ENCODE data around the gene CNOT6L.

CNOT6L gene

GRCh38 chr4:77815636-77816035, 3.5 kb downstream of the CNOT6L start:
- TF ChIP-seq, protein P1, sequence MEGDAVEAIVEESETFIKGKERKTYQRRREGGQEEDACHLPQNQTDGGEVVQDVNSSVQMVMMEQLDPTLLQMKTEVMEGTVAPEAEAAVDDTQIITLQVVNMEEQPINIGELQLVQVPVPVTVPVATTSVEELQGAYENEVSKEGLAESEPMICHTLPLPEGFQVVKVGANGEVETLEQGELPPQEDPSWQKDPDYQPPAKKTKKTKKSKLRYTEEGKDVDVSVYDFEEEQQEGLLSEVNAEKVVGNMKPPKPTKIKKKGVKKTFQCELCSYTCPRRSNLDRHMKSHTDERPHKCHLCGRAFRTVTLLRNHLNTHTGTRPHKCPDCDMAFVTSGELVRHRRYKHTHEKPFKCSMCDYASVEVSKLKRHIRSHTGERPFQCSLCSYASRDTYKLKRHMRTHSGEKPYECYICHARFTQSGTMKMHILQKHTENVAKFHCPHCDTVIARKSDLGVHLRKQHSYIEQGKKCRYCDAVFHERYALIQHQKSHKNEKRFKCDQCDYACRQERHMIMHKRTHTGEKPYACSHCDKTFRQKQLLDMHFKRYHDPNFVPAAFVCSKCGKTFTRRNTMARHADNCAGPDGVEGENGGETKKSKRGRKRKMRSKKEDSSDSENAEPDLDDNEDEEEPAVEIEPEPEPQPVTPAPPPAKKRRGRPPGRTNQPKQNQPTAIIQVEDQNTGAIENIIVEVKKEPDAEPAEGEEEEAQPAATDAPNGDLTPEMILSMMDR (conservative IDR thresholded peaks at IDR 0.05; ENCODE audit: control insufficient read depth, insufficient read depth, low read depth, low read length) = no peak
- no peak for DNase-seq (ENCODE audit: low read depth)

DNA sequence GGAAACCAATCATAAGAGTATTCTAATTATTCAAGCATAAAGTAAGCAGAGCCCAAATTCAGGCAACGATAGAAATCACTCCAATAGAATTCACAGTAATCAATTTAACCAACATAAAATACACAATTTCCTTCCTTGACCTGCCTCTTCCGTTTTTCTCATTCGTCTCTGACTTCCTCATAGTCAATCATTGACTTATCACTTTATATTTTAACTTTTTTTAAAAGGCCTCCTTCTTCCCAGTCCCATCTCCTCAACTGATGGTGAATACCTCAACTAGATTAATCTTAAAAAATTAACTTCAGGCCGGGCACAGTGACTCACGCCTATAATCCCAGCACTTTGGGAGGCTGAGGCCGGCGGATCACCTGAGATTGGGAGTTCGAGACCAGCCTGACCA, 13.3 kb downstream of the CNOT6L start:
- DNase-seq (ENCODE audit: low read depth) = no peak
- TF ChIP-seq, protein P1 (conservative IDR thresholded peaks at IDR 0.05; ENCODE audit: control insufficient read depth, insufficient read depth, low read depth, low read length) = no peak
- no peak overlapping the region for H3K4me3 ChIP-seq (ENCODE audit: control insufficient read depth, low read depth, low read length)

More at GRCh38 chr4:77815636-77816035, 3.5 kb downstream of the CNOT6L start:
- H3K4me3 ChIP-seq (ENCODE audit: control insufficient read depth, low read depth, low read length) = no peak overlapping the region

GRCh38 chr4:77804471-77804870, 14.7 kb downstream of the CNOT6L start:
- TF ChIP-seq, protein P1 (conservative IDR thresholded peaks at IDR 0.05; ENCODE audit: control insufficient read depth, insufficient read depth, low read depth, low read length) = no peak
- peak; percentile 20 for DNase-seq (ENCODE audit: low read depth)
- no peak overlapping the region for H3K4me3 ChIP-seq (ENCODE audit: control insufficient read depth, low read depth, low read length)

DNA sequence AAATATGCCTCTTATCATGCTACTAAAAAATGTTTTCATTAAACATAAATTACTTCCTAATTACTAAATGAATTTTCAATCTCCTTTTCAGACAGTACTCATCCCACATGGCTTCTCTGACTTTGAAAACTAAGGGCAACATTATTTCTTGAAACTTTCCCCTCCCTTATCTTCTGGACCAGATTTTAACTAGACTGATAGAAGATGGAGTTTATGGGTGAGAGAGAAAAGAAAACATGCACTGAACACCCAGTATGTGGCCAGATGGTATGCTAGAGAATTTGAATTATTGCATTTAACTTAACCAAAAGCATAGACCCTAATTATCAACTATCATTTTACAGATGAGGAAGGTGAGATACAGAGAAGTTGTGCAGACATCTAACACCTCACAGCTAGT, 16.8 kb downstream of the CNOT6L start:
- no peak for DNase-seq (ENCODE audit: low read depth)
- TF ChIP-seq, protein P1 (conservative IDR thresholded peaks at IDR 0.05; ENCODE audit: control insufficient read depth, insufficient read depth, low read depth, low read length) = no peak
- no peak overlapping the region for H3K4me3 ChIP-seq (ENCODE audit: control insufficient read depth, low read depth, low read length)

- TF ChIP-seq, protein P1 (conservative IDR thresholded peaks at IDR 0.05; ENCODE audit: control insufficient read depth, insufficient read depth, low read depth, low read length) = no peak
- no peak overlapping the region for H3K4me3 ChIP-seq (ENCODE audit: control insufficient read depth, low read depth, low read length)
- no peak for DNase-seq (ENCODE audit: low read depth)
Measured at GRCh38 chr4:77801260-77801608, 17.9 kb downstream of the CNOT6L start.

GRCh38 chr4:77800483-77801259, 18.5 kb downstream of the CNOT6L start:
- DNase-seq (ENCODE audit: low read depth) = peak; percentile 54
- H3K4me3 ChIP-seq (ENCODE audit: control insufficient read depth, low read depth, low read length) = no peak overlapping the region
- TF ChIP-seq, protein P1 (conservative IDR thresholded peaks at IDR 0.05; ENCODE audit: control insufficient read depth, insufficient read depth, low read depth, low read length) = no peak

All from fibroblast of mammary gland (primary cell).